Brain microvascular endothelial cell (primary cell): ENCODE results near the gene ZNF543.

Experiments used
- DNase-seq: peaks from one replicate; pipeline ENCODE4 v3.0.0-alpha.2; 2020
- H3K27ac ChIP-seq: fragments of 250-450 bp; sonication (Bioruptor Pico); 2 replicates; pipeline ENCODE4 v1.5.1; 2020; ENCODE audit warnings: mild to moderate bottlenecking, moderate library complexity
- H3K27me3 ChIP-seq: fragments of 250-450 bp; sonication (Bioruptor Pico); replicated peaks from 2 replicates; pipeline ENCODE4 v1.5.1; 2020; ENCODE audit warnings: mild to moderate bottlenecking
- H3K36me3 ChIP-seq: fragments of 250-450 bp; sonication (Bioruptor Pico); replicated peaks from 2 replicates; pipeline ENCODE4 v1.5.1; 2020; ENCODE audit warnings: mild to moderate bottlenecking
- H3K4me3 ChIP-seq: 2 replicates; pipeline ENCODE4 v1.5.1; 2011; ENCODE audit warnings: low read depth, mild to moderate bottlenecking, control low read depth, low read length, moderate library complexity
- CTCF ChIP-seq: IDR thresholded peaks from 2 replicates; pipeline ENCODE4 v1.5.1; 2011; ENCODE audit warnings: low read depth, mild to moderate bottlenecking, moderate library complexity, low read length, control low read depth, inconsistent platforms; ENCODE audit errors: missing control alignments
- in situ Hi-C: cut with HindIII; loops from 2 replicates; pipeline ENCODE4 v1.10.0; 2017; ENCODE audit warnings: low sequenced_read_pairs, low pct_ligation_motif_present

The ZNF543 gene

GRCh38 chr19:57376151-57376550, 55.9 kb downstream of the ZNF543 start:
- in situ Hi-C loops: no loop called here
- Histone ChIP-seq H3K36me3 (peaks cover 36% of the 10 kb centered on the region), H3K27ac (no peak overlapping the region), H3K27me3 (no peaks in the 10 kb centered on the region), H3K4me3 (no peak overlapping the region)
- TF ChIP-seq CTCF: no peak
- DNase-seq: no peak

GRCh38 chr19:57377498-57378146, 57.4 kb downstream of the ZNF543 start:
- Histone ChIP-seq H3K27ac (no peak overlapping the region), H3K4me3 (no peak overlapping the region), H3K36me3 (peaks cover 31% of the 10 kb centered on the region), H3K27me3 (no peaks in the 10 kb centered on the region)
- in situ Hi-C loops: no loop called here
- TF ChIP-seq CTCF: no peak
- no peak for DNase-seq
